Cardiac muscle cell (in vitro differentiated cells and primary cell): Measurements from ENCODE around the gene BASP1. TPM values are rescaled to one million over a fixed set of nuclear protein-coding genes. Genes with fewer than 3 reads are reported as not detected.
"Not testable (repeated sequence)": the region's sequence is repeated elsewhere in the genome, so short reads cannot be mapped to it uniquely, and the experiment has no call there.

ENCODE experiments used
- DNase-seq, 2 donors: peaks; one replicate each; pipeline versions ENCODE4 v3.0.0 to v3.0.0-alpha.2; 2010 to 2017; ENCODE audit warnings: low read depth in 1 of 2, low spot score in 1 of 2
- H3K27ac ChIP-seq: fragments of 200-600 bp; sonication (generic); 2 replicates; pipeline ENCODE4 v1.5.1; 2016
- H3K27me3 ChIP-seq: fragments of 200-600 bp; sonication (generic); 2 replicates; pipeline ENCODE4 v1.6.0; 2016; ENCODE audit warnings: control low read depth
- H3K36me3 ChIP-seq: fragments of 200-600 bp; sonication (generic); 2 replicates; pipeline ENCODE4 v1.5.1; 2016; ENCODE audit warnings: control low read depth
- H3K4me1 ChIP-seq: fragments of 200-600 bp; sonication (generic); 2 replicates; pipeline ENCODE4 v1.8.1; 2017; ENCODE audit warnings: low read depth, mild to moderate bottlenecking, mixed run types
- H3K4me3 ChIP-seq: fragments of 200-600 bp; sonication (generic); 2 replicates; pipeline ENCODE4 v1.5.1; 2016; ENCODE audit warnings: mild to moderate bottlenecking
- H3K9me3 ChIP-seq: fragments of 200-600 bp; sonication (generic); 2 replicates; pipeline ENCODE4 v1.5.1; 2017; ENCODE audit warnings: low read depth, mild to moderate bottlenecking, control low read depth
- polyA plus RNA-seq: library from polyadenylated mRNA; unstranded; fragments of >200 nt; fragmentation: Nextera tagmentation; extraction: Ambion mirVana; gene quantifications from 2 replicates; pipeline ENCODE4 v1.2.1, GENCODE V29; 2016
- total RNA-seq: library from RNA; depleted of rRNA; stranded (reverse); fragments of >200 nt; gene quantifications from 2 replicates; pipeline ENCODE4 v1.2.3, GENCODE V29; 2016
- TF ChIP-seq, protein P1 (sequence below): IDR thresholded peaks from 2 replicates; pipeline ENCODE4 v1.5.1; 2012; ENCODE audit warnings: low read depth, mild to moderate bottlenecking, low read length

BASP1 gene
- total and polyA plus RNA-seq, 2 experiments from 2014 or later, result 91.2 to 129 TPM

DNA sequence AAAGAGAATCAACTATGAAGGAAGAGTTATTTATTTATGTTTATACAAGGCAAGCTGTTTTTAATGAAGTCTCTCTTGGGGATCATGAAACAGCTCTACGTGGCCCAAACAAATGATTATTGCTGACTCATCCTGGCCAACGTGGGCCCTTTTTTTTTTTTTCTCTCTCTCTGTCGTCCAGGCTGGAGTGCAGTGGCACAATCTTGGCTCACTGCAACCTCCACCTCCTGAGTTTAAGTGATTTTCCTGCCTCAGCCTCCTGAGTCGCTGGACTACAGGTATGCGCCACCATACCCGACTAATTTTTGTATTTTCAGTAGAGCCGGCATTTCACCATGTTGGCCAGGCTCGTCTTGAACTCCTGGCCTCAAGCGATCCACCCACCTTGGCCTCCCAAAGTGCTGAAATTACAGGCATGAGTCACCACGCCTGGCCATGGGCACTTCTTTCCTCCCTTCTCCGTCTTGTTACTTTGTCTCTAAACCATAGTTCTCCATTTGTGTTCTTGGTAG, 98.3 kb downstream of the BASP1 start:
- no peak overlapping the region for H3K27ac ChIP-seq
- DNase-seq, result peak in 1 of 2 donors; percentile 52
- no peaks in the 10 kb centered on the region for H3K9me3 ChIP-seq
- no peaks in the 10 kb centered on the region for H3K27me3 ChIP-seq
- TF ChIP-seq, protein P1, sequence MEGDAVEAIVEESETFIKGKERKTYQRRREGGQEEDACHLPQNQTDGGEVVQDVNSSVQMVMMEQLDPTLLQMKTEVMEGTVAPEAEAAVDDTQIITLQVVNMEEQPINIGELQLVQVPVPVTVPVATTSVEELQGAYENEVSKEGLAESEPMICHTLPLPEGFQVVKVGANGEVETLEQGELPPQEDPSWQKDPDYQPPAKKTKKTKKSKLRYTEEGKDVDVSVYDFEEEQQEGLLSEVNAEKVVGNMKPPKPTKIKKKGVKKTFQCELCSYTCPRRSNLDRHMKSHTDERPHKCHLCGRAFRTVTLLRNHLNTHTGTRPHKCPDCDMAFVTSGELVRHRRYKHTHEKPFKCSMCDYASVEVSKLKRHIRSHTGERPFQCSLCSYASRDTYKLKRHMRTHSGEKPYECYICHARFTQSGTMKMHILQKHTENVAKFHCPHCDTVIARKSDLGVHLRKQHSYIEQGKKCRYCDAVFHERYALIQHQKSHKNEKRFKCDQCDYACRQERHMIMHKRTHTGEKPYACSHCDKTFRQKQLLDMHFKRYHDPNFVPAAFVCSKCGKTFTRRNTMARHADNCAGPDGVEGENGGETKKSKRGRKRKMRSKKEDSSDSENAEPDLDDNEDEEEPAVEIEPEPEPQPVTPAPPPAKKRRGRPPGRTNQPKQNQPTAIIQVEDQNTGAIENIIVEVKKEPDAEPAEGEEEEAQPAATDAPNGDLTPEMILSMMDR, result no peak
- H3K36me3 ChIP-seq, result no peaks in the 10 kb centered on the region
- H3K4me1 ChIP-seq, result no peaks in the 10 kb centered on the region
- H3K4me3 ChIP-seq, result no peak overlapping the region

DNA sequence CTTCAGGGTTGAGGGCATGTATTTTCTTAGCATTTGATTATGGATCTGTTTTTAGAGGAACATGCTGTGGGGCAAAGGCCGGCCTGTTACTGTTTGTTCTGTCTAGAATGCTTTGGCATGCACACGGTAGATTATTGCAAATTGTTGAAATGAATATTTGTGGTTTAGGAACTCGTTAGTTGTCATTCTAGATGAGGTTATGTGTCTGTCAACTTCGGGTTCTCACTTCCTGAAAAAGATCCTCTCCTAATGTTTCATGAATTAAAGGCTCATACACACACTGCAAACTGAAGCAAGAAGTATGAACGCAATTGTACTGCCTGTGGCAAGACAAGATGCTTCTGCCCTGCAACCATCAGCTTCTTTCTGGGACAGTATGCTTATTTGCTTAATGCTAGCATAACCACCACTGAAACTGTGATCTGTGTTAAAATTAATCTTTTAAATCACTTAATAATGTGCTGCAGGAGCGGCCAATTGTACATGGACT, 99.6 kb downstream of the BASP1 start:
- Histone ChIP-seq H3K36me3 (no peaks in the 10 kb centered on the region), H3K27ac (no peak overlapping the region), H3K9me3 (no peaks in the 10 kb centered on the region), H3K4me3 (no peak overlapping the region), H3K4me1 (no peaks in the 10 kb centered on the region), H3K27me3 (no peaks in the 10 kb centered on the region)
- TF ChIP-seq, protein P1, result no peak
- peak in 1 of 2 donors; percentile 20 for DNase-seq

DNA sequence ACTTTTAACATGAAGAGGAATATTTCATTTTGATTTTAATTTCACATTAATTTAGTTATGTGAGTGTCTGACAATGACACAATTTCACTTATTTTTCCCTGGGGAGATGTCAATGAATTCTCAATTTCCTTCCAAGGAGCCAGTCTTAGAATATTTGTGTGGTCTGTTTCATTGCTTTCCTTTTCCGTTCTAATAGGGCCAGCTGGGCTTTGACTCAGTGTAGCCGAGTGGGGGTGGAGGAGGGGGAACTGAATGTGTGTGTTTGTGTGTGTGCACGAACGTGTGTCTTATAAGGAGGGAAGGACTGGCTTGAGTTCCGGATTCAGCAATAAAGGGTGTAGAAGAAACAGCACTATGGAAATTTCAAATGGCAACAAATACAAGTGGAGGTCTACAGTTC, 100.0 kb downstream of the BASP1 start:
- Histone ChIP-seq H3K4me3 (no peak overlapping the region), H3K27me3 (no peaks in the 10 kb centered on the region), H3K9me3 (no peaks in the 10 kb centered on the region), H3K36me3 (no peaks in the 10 kb centered on the region), H3K4me1 (no peaks in the 10 kb centered on the region), H3K27ac (no peak overlapping the region)
- TF ChIP-seq, protein P1, result no peak
- DNase-seq, result no peak

DNA sequence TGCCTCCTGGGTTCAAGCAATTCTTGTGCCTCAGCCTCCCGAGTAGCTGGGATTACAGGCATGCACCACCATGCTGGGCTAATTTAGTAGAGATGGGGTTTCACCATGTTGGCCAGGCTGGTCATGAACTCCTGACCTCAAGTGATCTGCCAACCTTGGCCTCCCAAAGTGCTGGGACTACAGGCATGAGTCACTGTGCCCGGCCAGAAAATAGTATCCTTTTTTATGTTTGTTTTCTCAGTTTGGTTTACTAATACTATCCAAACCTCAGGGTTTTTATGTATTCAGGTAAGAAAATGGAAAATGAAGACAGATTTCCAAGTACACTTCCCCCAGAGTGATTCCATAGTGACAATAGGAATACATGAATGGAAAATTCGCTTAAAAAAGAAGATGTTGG, 101.7 kb downstream of the BASP1 start:
- H3K9me3 ChIP-seq, H3K27ac ChIP-seq, H3K36me3 ChIP-seq, H3K4me1 ChIP-seq, DNase-seq, H3K4me3 ChIP-seq, H3K27me3 ChIP-seq: not testable (repeated sequence)

DNA sequence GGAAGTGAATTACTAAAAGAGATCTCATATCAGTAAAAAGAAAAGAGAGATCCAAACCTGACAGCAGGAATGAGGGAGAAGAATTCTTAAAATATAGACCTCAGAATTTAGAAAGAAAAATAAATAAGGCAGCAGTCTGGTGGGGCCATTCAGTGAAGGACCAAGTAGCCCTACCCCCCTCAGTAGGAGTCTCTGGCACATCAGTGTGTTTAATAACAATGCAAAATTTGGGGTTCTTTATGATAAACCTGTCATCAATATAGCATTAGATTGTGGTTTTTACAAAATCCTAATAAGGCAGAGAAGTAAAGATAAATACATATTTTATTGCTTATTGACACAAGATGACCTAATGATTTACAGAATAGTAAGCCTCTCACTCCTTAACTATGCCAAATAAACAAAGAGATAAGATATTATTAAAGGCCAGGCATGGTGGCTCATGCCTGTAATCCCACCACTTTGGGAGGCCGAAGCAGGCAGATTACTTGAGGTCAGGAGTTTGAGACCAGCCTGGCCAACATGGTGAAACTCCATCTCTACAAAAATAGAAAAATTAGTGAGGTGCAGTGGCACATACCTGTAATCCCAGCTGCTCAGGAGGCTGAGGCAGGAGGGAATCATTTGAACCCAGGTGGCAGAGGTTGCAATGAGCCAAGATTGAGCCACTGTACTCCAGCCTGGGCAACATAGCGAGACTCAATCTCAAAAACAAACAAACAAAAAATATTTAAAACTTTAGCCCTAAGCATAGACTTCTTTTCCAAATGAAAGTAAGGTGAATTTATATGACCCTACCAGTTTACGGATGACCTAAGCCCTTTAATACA, 108.6 kb downstream of the BASP1 start:
- H3K27ac ChIP-seq, result no peak overlapping the region
- no peaks in the 10 kb centered on the region for H3K27me3 ChIP-seq
- H3K4me1 ChIP-seq, result peaks cover 11% of the 10 kb centered on the region
- H3K4me3 ChIP-seq, result no peak overlapping the region
- DNase-seq, result no peak
- H3K9me3 ChIP-seq, result no peaks in the 10 kb centered on the region
- H3K36me3 ChIP-seq, result no peaks in the 10 kb centered on the region
- TF ChIP-seq, protein P1, result no peak
